T-helper 1 cell treated with Interleukin-12 subunit alpha and Interleukin-12 subunit beta and Interleukin-4 antibody, amounts not matched to agents 30 ng/mL and 1 ng/mL, for 36 hours (primary cell): Measurements from ENCODE around the gene RAB11FIP4. TPM values are rescaled to one million over a fixed set of nuclear protein-coding genes. Genes with fewer than 3 reads are reported as not detected.

Experiments
- intact Hi-C: fragments of 100-400 bp; cut with micrococcal nuclease; formaldehyde crosslinking; loops from one replicate; pipeline ENCODE4 v1.15.1; 2024
- total RNA-seq: library from RNA; stranded (reverse); gene quantifications from 2 replicates; pipeline ENCODE4 v1.2.3, GENCODE V29; 2022

The RAB11FIP4 gene
- total RNA-seq, 1 donor from 2014 or later, result 34.3 TPM

DNA sequence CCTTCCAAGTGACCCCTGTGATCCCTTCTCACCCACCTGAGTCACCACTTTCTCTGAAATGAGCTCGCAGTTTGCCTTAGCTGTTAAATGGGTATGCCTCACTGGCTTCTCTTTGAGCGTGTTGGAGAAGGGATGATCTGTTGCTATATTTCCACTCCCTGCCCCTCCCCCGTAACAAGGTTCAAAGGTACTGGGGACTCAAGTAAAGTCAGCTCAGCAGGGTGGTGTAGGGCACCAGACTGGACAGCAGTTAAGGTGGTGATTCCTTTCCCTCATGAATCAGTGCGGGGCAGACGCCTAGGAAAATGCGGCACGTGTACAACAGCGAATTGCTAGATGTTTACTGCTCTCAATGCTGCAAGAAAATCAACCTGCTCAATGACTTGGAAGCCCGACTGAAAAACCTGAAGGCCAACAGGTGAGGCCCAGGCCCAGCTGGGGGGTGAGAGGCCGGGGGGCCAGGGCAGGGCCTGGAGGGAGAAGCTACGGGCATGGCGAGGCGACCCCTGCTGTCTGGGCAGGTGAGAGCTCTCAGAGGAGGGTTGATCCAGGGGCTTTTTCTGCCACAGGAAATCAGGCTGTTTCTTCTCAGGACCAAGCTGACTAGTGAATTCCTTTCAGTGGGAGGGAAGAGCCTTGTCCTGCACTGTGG is 130.3 kb downstream of the RAB11FIP4 start:
- intact Hi-C loops, result loop anchor here (10.0 kb wide), 1 partner anchor 517 kb away; no protein-coding TSS in a partner anchor

DNA sequence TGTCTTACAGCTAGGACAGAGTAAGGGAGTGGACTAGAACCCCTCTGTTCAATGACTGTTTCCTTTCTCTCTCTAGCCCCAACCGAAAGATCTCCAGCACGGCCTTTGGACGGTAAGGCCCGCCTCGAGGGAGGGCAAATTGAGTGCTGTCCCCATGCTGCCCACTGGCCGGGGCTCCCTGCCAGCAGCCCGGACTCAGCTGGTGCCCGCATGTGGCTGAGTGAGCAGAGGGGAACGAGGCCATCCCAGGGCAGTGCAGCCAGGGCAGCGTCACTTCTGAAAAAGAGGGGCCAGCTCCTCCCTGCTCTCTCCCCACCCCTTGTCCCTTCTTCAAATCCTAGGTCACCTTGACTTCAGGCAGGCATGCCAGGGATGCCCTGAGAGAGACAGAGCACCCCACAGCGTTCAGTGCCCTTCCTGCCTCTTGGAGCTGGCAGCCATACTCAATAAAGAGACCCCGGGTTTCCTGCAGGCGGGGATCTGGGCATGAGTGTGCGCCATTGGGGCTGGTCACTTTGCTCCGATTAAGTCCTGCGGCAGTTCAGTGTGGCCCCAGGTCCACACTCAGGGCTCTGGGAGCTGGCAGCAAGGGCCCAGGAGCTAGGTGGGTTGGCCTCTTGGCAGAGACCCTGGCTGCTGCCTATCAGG is 130.9 kb downstream of the RAB11FIP4 start:
- intact Hi-C loops, result loop anchor here (10.0 kb wide), 1 partner anchor 518 kb away; no protein-coding TSS in a partner anchor

DNA sequence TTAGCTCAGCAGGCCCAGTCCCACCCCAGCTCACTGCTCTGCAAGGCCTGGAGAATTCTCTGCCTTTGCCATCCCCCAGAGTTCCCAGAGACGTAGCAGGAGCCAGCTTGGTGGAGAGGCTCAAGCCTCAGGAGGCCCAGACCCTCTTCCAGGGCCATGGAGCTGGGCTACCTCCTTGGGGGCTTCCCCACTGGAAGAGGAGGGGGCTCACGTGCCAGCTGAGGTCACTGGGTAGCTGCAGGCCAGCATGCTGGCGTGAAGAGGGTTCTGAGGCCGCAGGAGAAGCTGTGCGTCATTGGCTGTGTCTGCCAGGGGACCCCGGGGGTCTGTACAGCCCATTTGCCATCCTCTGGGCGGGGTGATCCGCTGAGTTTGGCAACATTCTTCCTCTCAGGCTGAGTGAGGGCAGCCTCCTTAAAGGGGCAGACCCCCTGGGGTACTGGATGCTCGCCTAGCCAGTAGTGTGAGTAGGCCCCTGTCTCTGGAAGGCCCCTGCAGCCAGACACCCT is 131.6 kb downstream of the RAB11FIP4 start:
- intact Hi-C loops, result loop anchor here (10.0 kb wide), 1 partner anchor 518 kb away; no protein-coding TSS in a partner anchor

DNA sequence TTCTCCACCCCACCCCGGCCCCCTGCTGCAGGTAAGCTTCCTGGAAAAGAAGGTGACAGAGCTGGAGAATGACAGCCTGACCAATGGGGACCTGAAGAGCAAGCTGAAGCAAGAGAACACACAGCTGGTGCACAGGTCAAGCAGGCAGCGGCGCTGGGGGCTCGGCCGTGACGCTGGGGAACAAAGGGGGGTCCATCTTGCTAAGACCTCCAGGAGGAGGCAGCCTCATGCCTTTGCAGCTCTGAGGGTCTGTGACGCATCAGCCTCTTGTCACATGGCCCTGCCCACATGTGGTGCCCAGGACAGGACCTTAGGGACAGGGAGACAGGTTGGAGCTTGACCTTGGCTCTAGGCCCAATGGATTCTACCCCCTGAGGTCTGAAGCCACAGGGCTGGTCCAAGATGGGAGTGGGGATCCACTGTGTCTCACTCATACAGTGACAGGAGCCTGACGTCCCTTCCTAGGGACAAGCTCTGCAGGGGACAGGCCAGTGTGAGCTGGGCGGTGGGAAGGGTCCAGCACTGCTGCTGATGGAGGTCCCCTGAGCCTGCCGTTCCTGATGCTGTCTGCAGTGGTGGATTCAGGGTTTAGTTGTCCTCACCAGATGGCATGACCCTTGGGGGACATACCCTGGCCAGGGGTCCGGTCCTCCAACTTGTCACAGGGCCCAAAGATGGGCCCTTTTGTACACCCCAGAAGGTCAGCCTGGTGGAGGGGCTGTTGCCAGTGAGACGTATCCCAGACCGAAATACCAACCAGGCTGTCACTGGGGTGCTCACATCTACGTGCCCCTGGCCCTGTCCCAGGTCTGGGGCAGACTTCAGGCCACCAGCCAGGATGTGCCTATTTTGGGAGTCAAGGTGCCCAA is 132.6 kb downstream of the RAB11FIP4 start:
- intact Hi-C loops, result loop anchor here (10.0 kb wide), 1 partner anchor 519 kb away; no protein-coding TSS in a partner anchor

DNA sequence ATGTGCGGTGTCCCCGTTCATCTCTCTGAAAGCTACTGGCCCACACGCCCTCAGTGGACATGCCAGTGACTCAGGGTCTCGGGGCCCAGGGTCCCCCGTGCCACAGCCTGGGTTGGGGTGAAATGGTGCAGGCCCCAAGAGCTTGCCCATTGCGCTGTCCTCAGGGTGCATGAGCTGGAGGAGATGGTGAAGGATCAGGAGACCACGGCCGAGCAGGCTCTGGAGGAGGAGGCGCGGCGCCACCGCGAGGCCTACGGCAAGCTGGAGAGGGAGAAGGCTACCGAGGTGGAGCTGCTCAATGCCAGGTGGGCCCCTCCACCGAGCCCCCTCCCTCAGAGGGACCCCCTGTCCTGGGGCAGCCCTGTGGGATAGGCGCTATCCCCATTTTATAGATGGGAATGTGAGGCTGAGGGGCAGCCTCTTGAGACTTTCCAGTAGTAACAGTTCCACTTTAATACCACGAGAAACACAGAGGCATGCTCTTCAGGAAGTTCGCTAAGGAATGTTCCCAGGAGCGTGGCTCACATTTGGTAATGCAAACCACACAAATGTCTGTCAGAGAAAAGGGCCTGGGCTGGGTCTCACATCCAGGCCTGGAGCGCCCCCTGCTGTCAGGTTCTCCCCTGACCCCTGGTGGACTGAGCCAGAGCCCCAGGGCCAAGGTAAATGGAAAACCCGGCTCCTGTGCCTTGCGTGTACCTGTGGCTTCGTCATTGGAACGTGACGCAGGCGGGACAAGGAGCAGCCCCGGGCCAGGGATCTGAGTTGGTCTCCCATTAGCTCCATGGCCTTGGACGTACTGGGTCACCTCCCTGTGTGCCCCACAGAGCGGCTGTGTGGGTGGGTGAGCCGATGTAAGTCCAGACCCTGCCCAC is 133.7 kb downstream of the RAB11FIP4 start:
- intact Hi-C loops, result loop anchor here (1.0 to 10.0 kb wide), 7 partner anchors 38 to 520 kb away; no protein-coding TSS in a partner anchor

DNA sequence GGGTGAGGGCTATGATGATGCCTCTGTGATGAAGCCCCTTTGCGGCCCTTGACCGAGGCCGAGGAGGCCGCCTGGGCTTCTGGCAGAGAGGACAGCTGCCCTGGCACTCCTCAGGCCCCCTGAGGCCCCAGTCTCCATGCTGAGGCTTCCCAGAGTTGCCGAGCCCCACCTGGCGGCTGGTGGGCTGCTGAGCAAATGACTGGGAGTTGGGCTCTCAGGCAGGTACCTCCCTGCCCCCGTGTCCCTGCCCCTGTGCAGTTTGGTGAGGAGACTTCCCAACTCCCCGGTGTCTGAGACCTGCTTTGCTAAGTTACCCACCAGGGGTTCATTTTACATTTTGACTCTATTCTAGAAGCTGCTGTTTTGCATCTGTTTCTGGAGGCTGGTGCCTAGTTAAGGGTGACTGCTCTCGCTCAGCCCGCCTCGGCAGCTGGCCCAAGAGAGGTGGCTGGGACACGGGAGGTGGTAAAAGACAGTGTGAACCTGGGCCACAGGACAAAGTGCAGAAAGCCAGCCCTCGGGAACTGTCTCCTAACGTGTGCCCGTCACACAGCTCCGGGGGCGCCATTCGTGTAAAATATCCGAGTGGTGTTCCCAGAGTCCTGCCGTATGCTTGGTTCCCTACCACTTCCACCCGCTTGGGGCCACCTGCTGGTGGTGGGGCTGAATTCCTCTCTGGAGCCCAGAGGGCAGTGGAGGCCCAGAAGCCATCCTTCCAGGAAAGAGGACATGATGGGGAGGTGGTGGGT is 134.5 kb downstream of the RAB11FIP4 start:
- intact Hi-C loops, result loop anchor here (1.0 to 10.0 kb wide), 7 partner anchors 39 to 521 kb away; no protein-coding TSS in a partner anchor

DNA sequence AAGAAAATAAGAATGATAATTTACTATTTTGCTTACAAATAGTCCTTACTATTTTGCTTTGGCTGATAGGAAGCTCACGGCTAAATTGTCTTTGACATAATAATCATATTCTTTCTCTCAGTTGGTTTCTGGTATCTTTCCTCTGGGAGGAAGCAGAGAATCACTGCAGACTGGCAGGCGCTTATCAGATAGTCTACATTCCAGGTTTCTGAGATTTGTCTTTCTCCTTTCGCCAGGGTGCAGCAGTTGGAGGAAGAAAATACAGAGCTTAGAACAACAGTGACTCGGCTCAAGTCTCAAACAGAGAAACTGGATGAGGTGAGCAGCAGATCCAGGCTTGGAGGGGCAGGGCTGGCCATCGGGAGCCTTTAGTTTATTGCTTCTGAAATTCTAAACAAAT is 136.1 kb downstream of the RAB11FIP4 start:
- intact Hi-C loops, result loop anchor here (5.0 to 10.0 kb wide), 2 partner anchors 155 to 523 kb away; no protein-coding TSS in a partner anchor

DNA sequence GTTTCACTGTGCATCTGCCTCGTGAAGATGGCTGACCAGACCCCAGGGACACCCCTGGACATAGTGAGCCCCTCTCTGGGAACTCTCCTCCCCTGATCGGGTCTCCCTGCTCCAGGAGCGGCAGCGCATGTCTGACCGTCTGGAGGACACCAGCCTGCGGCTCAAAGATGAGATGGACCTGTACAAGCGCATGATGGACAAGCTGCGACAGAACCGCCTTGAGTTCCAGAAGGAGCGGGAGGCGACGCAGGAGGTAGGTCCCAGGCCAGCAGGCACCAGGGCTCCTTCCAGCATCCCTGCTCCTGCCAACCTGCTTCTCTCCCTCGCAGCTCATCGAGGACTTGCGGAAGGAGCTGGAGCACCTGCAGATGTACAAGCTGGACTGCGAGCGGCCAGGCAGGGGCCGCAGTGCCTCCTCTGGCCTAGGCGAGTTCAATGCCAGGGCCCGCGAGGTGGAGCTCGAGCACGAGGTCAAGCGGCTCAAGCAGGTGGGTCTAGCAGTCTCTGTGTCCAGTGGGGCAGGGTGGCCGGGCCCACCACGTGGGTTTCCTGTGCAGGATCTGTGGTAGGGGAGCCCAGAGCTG is 136.9 kb downstream of the RAB11FIP4 start:
- intact Hi-C loops, result loop anchor here (5.0 to 10.0 kb wide), 2 partner anchors 156 to 524 kb away; no protein-coding TSS in a partner anchor

DNA sequence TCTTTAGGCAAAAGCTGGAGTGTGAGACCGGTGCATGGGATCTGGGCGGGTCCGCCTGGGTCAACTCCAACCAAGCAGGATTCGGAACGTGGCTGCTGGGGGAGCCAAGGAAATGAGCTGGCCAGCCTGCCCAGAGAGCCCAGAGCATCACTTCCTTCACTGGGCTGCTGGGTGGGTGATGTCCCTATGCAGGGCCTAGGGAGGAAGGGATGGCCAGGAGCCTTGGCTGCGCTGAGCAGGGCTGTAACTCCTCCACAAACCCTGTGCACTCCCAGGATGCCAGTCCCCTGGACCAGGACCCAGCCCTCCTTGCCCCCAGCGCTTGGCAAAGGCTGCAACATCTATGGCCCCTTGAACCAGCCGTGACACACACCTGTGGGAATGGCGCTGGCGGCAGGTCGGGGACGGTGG is 138.4 kb downstream of the RAB11FIP4 start:
- intact Hi-C loops, result loop anchor here (5.0 to 10.0 kb wide), 2 partner anchors 158 to 525 kb away; no protein-coding TSS in a partner anchor

DNA sequence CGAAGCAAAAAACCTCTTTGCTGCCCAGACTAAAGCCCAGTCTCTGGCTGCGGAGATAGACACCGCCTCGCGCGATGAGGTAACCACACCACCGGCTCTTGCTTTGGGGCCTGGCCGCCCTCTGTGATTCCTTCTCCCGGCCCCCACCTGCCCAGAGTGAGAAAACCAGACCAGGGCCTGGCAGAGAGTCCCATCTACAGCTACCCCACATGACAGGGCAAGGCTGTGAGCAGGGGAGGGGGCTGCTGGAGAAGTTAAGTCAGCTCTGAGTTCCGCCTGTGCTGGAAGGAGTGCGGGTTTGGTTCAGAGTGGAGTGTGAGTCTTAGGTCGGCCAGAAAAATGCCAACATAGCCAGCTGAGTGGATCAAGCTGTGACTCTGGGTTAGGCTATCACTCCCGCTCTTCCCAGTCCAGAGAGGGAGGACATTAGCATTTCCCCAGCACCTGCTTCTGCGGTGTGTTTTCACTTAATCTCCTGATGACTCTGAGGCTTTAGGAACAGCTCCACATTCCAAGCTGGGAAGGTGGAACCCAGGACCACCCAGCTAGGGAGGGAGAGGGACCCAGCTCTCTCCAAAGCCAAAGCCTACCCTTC is 139.0 kb downstream of the RAB11FIP4 start:
- intact Hi-C loops, result no loop called here

DNA sequence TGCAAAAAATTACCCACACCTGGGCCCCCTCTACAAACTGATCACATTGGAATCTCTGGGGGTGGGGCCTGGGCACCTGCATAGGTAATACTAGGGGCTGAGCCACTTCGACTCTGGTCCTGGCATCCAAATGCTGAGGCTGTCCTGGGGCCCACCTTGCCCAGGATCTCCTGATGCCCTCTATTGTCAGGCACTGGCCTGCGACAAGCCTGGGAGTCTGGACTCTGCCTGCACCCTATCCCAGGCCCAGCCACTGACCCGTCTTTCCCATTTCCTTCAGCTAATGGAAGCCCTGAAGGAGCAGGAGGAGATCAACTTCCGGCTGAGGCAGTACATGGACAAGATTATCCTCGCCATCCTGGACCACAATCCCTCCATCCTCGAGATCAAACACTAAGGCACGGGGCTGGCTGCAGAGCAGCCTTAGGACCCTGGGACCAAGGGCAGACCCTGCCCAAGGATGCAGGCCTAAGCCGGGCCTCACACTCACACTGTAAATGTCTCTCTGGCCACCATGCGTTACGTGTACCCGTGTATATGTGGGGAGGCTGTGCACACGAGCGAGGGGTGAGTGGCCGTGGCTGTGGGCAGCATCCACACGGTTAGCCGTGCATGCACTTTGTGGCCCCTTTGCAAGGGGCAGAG is 140.0 kb downstream of the RAB11FIP4 start:
- intact Hi-C loops, result no loop called here

DNA sequence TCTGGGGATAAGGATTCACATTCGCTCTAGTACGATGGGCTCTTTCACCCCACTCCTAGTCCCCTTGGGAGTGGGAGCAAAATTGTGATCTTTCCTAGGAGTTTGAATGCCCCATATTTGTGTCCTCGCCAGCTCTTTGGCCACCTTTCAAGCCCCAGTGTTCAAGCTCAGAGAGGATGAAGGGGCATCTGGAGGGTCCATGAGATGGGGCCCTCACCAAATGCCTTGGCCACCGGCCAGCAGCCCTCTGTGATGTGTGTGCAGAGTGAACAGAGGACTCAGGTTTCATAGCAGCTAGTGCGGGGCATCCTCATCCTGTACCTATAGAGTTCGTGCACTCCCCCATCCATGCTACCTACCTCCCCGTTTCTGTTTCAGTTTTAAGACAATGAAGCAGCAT is 140.6 kb downstream of the RAB11FIP4 start:
- intact Hi-C loops, result no loop called here

DNA sequence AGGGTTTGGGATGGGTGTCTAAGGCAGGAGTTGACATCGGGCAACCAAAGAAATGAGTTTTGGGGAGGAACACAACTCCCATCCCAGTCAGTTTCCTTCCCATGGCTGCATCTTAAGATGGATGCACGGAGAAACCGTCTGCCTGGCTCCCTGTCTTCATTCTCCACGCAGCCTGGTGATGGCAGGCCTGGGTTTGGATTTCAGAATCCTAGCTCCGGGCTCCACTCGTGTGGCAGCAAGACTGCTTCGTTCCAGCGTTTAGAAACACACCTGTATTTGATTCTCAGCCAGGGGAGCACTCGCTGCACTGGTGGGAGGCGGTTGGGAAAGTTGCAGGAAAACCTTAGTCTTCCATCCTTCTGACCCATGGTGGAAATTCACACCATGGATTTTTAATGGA is 141.1 kb downstream of the RAB11FIP4 start:
- intact Hi-C loops, result no loop called here

DNA sequence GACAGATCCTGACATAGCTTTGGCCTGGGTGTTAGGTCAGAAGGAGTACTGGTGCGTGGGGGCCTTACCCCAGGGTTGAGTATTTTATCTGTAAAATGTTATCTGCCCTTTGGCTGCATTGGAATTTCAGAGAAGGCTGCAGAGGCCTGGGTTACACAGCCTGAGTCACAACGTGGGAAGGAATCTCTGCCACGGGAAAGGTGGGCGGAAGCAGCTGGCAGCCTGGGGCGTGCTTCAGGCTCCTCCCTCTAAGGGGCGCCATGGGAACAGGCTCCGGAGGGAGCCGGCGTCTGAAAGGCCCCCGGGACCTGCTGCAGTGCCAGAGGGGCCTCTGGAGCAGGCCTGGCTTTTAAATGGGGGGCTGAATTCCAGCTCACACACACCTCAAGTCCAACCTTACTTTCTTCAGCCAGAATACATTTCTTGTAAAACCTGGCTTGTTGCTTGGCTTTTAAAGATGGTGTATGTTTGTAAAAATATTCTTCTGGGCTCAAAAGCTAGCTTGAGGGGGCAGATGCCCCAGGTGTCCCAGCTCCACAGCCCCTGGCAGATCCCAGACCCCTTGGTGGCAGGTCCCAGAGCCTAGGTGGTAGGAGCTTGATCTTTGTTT is 142.2 kb downstream of the RAB11FIP4 start:
- intact Hi-C loops, result no loop called here

DNA sequence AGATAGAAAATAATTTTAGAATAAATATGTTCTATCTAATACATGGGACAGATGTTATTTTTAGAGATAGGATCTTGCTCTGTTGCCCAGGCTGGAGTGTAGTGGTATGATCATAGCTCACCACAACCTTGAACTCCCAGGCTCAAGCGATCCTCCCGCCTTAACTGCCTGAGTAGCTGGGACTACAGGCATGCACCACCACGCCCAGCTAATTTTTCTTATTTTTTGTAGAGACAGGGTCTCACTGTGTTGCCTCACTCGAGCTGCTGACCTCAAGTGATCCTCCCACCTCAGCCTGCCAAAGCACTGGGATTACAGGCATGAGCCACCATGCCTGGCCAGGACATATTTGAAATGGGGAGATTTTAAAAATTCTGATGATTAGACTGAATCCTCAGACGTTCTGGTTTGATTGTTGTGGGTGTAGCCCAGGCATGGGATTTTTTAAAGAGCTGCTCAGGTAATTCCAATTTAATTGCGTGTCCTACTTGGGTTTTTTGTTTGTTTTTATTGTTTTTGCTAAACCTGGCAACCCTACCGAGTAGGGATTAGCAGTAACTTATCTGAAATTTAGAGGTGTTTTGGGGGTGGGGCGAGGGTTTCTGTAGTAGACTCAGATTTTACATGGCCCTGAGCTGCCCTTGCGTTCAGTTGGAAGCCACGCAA is 142.9 kb downstream of the RAB11FIP4 start:
- intact Hi-C loops, result no loop called here

DNA sequence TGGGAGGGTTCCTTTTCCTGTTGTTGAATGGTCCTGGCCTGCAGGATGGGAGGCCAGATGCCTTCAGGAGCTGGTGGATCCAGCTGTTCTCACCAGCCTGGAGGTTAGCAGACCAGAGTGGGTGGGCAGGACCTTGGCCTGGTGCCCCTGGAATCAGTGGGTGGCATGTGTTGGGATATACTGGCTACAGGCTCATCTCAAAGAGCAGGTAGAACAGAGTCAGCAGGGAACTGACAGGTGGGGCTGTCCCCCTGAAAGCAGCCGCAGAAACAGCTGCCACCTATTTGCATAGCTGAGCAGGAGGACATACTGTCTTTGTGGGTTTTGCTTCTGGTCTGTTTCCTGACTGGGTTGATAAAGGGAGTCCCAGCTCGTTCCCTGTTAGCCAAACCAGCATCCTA is 144.1 kb downstream of the RAB11FIP4 start:
- intact Hi-C loops, result no loop called here

DNA sequence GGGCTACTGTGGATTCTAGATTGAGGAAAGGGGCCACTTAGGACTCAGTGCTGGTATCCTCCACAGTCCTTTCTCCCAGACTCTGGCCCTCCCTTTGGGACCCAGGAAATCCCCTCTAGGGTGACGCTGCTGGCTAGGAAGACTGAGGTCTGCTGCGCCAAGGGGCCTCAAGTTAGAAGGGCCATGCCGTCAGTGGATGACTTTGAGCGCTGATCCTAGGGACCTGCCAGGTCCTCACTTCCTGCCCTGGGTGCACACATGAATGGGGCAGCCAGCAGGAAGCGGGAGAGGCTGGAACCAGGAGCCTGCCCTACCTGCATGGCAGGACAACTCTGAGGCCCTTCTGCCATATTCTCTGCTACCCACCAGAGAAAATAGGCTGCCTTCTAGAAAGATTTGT is 145.0 kb downstream of the RAB11FIP4 start:
- intact Hi-C loops, result no loop called here
